ENCODE data around the gene CBFA2T2. TPM values are rescaled to one million over a fixed set of nuclear protein-coding genes. Genes with fewer than 3 reads are reported as not detected.

The CBFA2T2 gene
- total and polyA plus RNA-seq, 2 of the 4 experiments (the other 2 are of a cell fraction) = 3.8 to 6.2 TPM

GRCh38 chr20:33556246-33556645 is 66.3 kb downstream of the CBFA2T2 start:
- no peak overlapping the region for H3K27ac ChIP-seq (ENCODE audit: insufficient read depth, low read length)
- H3K9me3 ChIP-seq (ENCODE audit: control insufficient read depth, insufficient read depth, low read length) = no peaks in the 10 kb centered on the region
- peak overlapping the region; percentile 10; the same call in 1 of the 2 replicates for H3K18ac ChIP-seq (ENCODE audit: low read depth, low read length)
- H2BK5ac ChIP-seq (ENCODE audit: low read depth, low read length, poor library complexity, severe bottlenecking) = peak overlapping the region; percentile 99
- H2BK120ac ChIP-seq (ENCODE audit: low read depth, low read length) = peak overlapping the region; percentile 54; the same call in 1 of the 2 replicates
- H4K8ac ChIP-seq (ENCODE audit: low read depth in 2 of 2, low read length in 2 of 2) = no peak overlapping the region
- no peak for ATAC-seq (ENCODE audit: low read depth)
- H2AK5ac ChIP-seq (ENCODE audit: low read depth, low read length) = no peak overlapping the region
- CTCF ChIA-PET = no interaction called here
- intact Hi-C loops (cut with micrococcal nuclease) (no loop called here), dilution Hi-C loops (cut with HindIII; ENCODE audit: low sequenced_read_pairs, unreplicated experiment) (no loop called here), in situ Hi-C loops (cut with MboI; ENCODE audit: low sequenced_read_pairs) (no loop called here)
- no TSS peak for BruUV-seq (replicated peaks)
- H4K20me1 ChIP-seq (ENCODE audit: insufficient read depth, low read length) = no peaks in the 10 kb centered on the region
- TF ChIP-seq SMC3 (IDR thresholded peaks at IDR 0.05; ENCODE audit: low read depth, low read length) = no peak
- no peak for TF ChIP-seq NFE2L2 (IDR thresholded peaks at IDR 0.05; ENCODE audit: low read depth, low read length)
- TF ChIP-seq POLR2A (IDR thresholded peaks at IDR 0.05; ENCODE audit: low read depth, low read length) = no peak
- TF ChIP-seq RAD21 (IDR thresholded peaks at IDR 0.05; ENCODE audit: low read length) = no peak
- TF ChIP-seq MAZ (IDR thresholded peaks at IDR 0.05; ENCODE audit: borderline replicate concordance, low read depth, low read length) = no peak
- TF ChIP-seq, protein P1, sequence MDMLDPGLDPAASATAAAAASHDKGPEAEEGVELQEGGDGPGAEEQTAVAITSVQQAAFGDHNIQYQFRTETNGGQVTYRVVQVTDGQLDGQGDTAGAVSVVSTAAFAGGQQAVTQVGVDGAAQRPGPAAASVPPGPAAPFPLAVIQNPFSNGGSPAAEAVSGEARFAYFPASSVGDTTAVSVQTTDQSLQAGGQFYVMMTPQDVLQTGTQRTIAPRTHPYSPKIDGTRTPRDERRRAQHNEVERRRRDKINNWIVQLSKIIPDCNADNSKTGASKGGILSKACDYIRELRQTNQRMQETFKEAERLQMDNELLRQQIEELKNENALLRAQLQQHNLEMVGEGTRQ (IDR thresholded peaks at IDR 0.05; ENCODE audit: low read depth, low read length) = no peak
- TF ChIP-seq BHLHE40 (IDR thresholded peaks at IDR 0.05; ENCODE audit: low read depth, low read length) = no peak
- no peak for TF ChIP-seq FOS (IDR thresholded peaks at IDR 0.05; ENCODE audit: low read depth, low read length)
- TF ChIP-seq CHD1 (IDR thresholded peaks at IDR 0.05; ENCODE audit: low read depth, low read length) = no peak
- no peak for TF ChIP-seq MAFK (IDR thresholded peaks at IDR 0.05; ENCODE audit: low read depth, low read length)
- H3K56ac ChIP-seq (ENCODE audit: extremely low read depth, insufficient read depth, low read length) = no peak overlapping the region
- H3K4me1 ChIP-seq (ENCODE audit: control insufficient read depth, insufficient read depth, low read length) = peaks cover 13% of the 10 kb centered on the region
- no peak overlapping the region for H4K5ac ChIP-seq (ENCODE audit: low read depth, low read length)
- H3K27me3 ChIP-seq (ENCODE audit: control insufficient read depth, insufficient read depth, low read length) = no peaks in the 10 kb centered on the region
- H3K79me1 ChIP-seq (ENCODE audit: low read depth in 1 of 2, low read length in 2 of 2) = peaks cover 5 to 43% of the 10 kb centered on the region in 2 experiments; a peak in 3 of 4 replicates
- POLR2A ChIA-PET (ENCODE audit: unreplicated experiment) = no interaction called here
- no peak overlapping the region for H2AFZ ChIP-seq (replicated peaks; ENCODE audit: low read length, poor library complexity)
- H3K9ac ChIP-seq (ENCODE audit: low read depth, low read length) = no peak overlapping the region
- no CpG with 5 or more reads among the region's 3 CpGs for WGBS, 2 experiments (ENCODE audit: extremely low coverage in 2 of 2, insufficient read length in 1 of 2)
- 0 out of 3 replicates have a peak overlapping the region, but pooled peaks have one; percentile 44 for H2BK15ac ChIP-seq (ENCODE audit: low read depth, low read length)
- H3K23ac ChIP-seq (ENCODE audit: low read depth, low read length) = no peak overlapping the region
- H3K4me3 ChIP-seq (ENCODE audit: insufficient read depth, low read depth, low read length) = no peak overlapping the region
- H2AK9ac ChIP-seq (replicated peaks; ENCODE audit: low read depth, low read length, poor library complexity) = no peak overlapping the region
- DNase-seq = no peak
- H3K4ac ChIP-seq (ENCODE audit: low read depth, low read length) = no peak overlapping the region
- no peak overlapping the region for H3K14ac ChIP-seq (replicated peaks; ENCODE audit: low read depth, low read length)
- no peaks in the 10 kb centered on the region for H3K36me3 ChIP-seq (ENCODE audit: control insufficient read depth, insufficient read depth, low read length)
- no peak overlapping the region for H3K4me2 ChIP-seq (ENCODE audit: low read depth, low read length)
- H3K9me1 ChIP-seq (ENCODE audit: insufficient read depth, low read length) = peaks cover 4% of the 10 kb centered on the region; the same call in 1 of the 2 replicates
- H2BK20ac ChIP-seq (ENCODE audit: low read depth, low read length) = no peak overlapping the region
- H4K91ac ChIP-seq (ENCODE audit: insufficient read depth, low read depth, low read length) = peak overlapping the region; percentile 28; the same call in 1 of the 2 replicates

Measured in IMR-90 (cell line).